ENCODE data around the gene LNX1.

GRCh38 chr4:53637348-53637747 lies 46.1 kb upstream of the LNX1 start:
- no peak for TF ChIP-seq YY1 (IDR thresholded peaks at IDR 0.05; ENCODE audit: insufficient read depth, insufficient read length)
- no peak for TF ChIP-seq ZNF274 (IDR thresholded peaks at IDR 0.05; ENCODE audit: low read depth, low read length)
